HepG2 (cell line): ENCODE results near the gene RMI2. TPM values are rescaled to one million over a fixed set of nuclear protein-coding genes. Genes with fewer than 3 reads are reported as not detected.

Experiments
- KAT8 ChIP-seq: IDR thresholded peaks from 2 replicates; pipeline ENCODE4 v1.6.1; 2016; ENCODE audit warnings: missing genetic modification reagents, missing compliant biosample characterization
- KLF15 ChIP-seq: sonication (generic); formaldehyde crosslinking; IDR thresholded peaks from 2 replicates; pipeline ENCODE4 v1.8.1; 2023; ENCODE audit warnings: borderline replicate concordance, mild to moderate bottlenecking, inconsistent platforms, missing genetic modification reagents, mixed read lengths
- NCOA1 ChIP-seq: sonication (generic); formaldehyde crosslinking; IDR thresholded peaks from 2 replicates; pipeline ENCODE4 v1.9.0; 2021; ENCODE audit warnings: missing genetic modification reagents
- NFIB ChIP-seq: sonication (generic); formaldehyde crosslinking; IDR thresholded peaks from 2 replicates; pipeline ENCODE4 v1.9.0; 2021; ENCODE audit warnings: missing genetic modification reagents, mild to moderate bottlenecking, borderline replicate concordance
- NR2C2 ChIP-seq: sonication (generic); formaldehyde crosslinking; IDR thresholded peaks from 2 replicates; pipeline ENCODE4 v1.4.0; 2020; ENCODE audit warnings: missing genetic modification reagents, mild to moderate bottlenecking, moderate library complexity, borderline replicate concordance
- RARG ChIP-seq: sonication (generic); formaldehyde crosslinking; IDR thresholded peaks from 2 replicates; pipeline ENCODE4 v1.4.0; 2020; ENCODE audit warnings: low read depth, mild to moderate bottlenecking, missing genetic modification reagents
- STAT6 ChIP-seq: sonication (generic); formaldehyde crosslinking; IDR thresholded peaks from 2 replicates; pipeline ENCODE4 v1.4.0; 2020; ENCODE audit warnings: missing genetic modification reagents, mild to moderate bottlenecking, borderline replicate concordance
- ZNF142 ChIP-seq: sonication (generic); formaldehyde crosslinking; IDR thresholded peaks from 2 replicates; pipeline ENCODE4 v1.4.0; 2020; ENCODE audit warnings: missing genetic modification reagents
- ZNF180 ChIP-seq: sonication (generic); formaldehyde crosslinking; IDR thresholded peaks from 2 replicates; pipeline ENCODE4 v1.4.0; 2020; ENCODE audit warnings: low read depth, missing genetic modification reagents, borderline replicate concordance
- ZNF260 ChIP-seq: sonication (generic); formaldehyde crosslinking; IDR thresholded peaks from 2 replicates; pipeline ENCODE4 v1.4.0; 2020; ENCODE audit warnings: missing genetic modification reagents, low read depth, mild to moderate bottlenecking, borderline replicate concordance
- ZNF44 ChIP-seq: sonication (generic); formaldehyde crosslinking; IDR thresholded peaks from 2 replicates; pipeline ENCODE4 v1.5.1; 2020; ENCODE audit warnings: mild to moderate bottlenecking, missing genetic modification reagents
- ZNF720 ChIP-seq: sonication (generic); formaldehyde crosslinking; IDR thresholded peaks from 2 replicates; pipeline ENCODE4 v1.4.0; 2020; ENCODE audit warnings: missing genetic modification reagents
- ZNF740 ChIP-seq: sonication (generic); formaldehyde crosslinking; IDR thresholded peaks from 2 replicates; pipeline ENCODE4 v1.4.0; 2020; ENCODE audit warnings: missing genetic modification reagents
- ZNF891 ChIP-seq: sonication (generic); formaldehyde crosslinking; IDR thresholded peaks from 2 replicates; pipeline ENCODE4 v1.5.0; 2020; ENCODE audit warnings: mild to moderate bottlenecking, missing genetic modification reagents
- polyA plus RNA-seq, 8 experiments: library from polyadenylated mRNA; depleted of rRNA in 3 of 8; stranded (reverse) in 7 of 8; unstranded in 1 of 8; fragments of >200 nt; fragmentation: Illumina TruSeq in 4 of 8; extraction: Trizol in 4 of 8; gene quantifications; 2 replicates each; pipeline versions ENCODE4 v1.2.1 to v1.2.3, GENCODE V29; 2011 to 2016; ENCODE audit warnings: low read depth in 4 of 8, missing spikeins in 1 of 8, mixed read lengths in 1 of 8; ENCODE audit not compliant: insufficient read depth in 1 of 8
- total RNA-seq, 5 experiments: library from RNA; depleted of rRNA; stranded (reverse); fragments of >200 nt; fragmentation: Illumina TruSeq; extraction: Trizol; gene quantifications; 2 replicates each; pipeline ENCODE4 v1.2.3, GENCODE V29; 2016; ENCODE audit warnings: low read depth in 1 of 5
- TF ChIP-seq, protein P1 (sequence below): sonication (generic); formaldehyde crosslinking; IDR thresholded peaks from 2 replicates; pipeline ENCODE4 v1.5.0; 2020; ENCODE audit warnings: mild to moderate bottlenecking, missing genetic modification reagents

RMI2 gene
- total and polyA plus RNA-seq, 2 of the 13 experiments (the other 11 are each of a cell fraction or from before 2014, with no cell fraction given) = 24.5 to 55.7 TPM

DNA sequence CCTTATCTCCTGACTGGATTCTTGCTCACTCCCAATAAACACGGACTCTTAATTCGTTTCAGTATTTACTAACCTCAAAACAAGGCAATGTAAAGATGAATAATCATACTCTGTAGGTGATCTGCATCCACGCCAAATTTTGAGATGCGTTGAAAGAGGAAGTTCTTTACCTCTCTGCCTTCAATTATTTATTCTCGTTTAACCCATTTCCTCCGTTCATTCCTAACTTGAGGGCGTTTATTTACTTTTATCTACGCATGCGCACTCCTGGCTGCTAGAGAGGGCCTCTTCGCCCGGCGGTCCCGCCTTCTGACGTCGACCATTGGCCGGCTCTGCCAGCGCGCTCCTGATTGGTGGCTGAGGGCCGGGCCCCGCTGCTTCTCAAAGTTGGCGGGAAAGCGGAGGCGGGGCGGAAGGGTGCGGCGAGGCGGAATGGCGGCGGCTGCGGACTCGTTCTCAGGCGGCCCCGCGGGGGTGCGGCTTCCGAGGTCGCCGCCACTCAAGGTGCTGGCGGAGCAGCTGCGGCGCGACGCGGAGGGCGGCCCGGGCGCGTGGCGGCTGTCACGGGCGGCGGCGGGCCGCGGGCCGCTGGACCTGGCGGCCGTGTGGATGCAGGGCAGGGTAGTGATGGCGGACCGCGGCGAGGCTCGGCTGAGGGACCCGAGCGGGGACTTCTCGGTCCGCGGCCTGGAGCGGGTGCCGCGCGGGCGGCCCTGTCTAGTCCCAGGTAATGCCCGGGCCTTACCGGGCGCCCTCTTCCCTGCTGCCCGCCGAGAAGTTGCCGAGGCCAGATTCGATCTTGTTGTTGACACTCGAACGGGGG lies at the start of gene RMI2 (continued):
- TF ChIP-seq STAT6 (no peak), NCOA1 (no peak), RARG (no peak), ZNF44 (CRISPR knock-in tag) (no peak), NR2C2 (CRISPR knock-in tag) (no peak), NFIB (CRISPR knock-in tag) (no peak), ZNF720 (CRISPR knock-in tag) (no peak), KAT8 (CRISPR knock-in tag) (peak; percentile 90), ZNF740 (CRISPR knock-in tag) (peak; percentile 69), KLF15 (CRISPR knock-in tag) (peak; percentile 29), ZNF180 (CRISPR knock-in tag) (no peak; the same call in 1 of the 2 replicates), ZNF260 (CRISPR knock-in tag) (no peak), ZNF891 (CRISPR knock-in tag) (no peak), ZNF142 (CRISPR knock-in tag) (peak; percentile 87)
- TF ChIP-seq, protein P1, sequence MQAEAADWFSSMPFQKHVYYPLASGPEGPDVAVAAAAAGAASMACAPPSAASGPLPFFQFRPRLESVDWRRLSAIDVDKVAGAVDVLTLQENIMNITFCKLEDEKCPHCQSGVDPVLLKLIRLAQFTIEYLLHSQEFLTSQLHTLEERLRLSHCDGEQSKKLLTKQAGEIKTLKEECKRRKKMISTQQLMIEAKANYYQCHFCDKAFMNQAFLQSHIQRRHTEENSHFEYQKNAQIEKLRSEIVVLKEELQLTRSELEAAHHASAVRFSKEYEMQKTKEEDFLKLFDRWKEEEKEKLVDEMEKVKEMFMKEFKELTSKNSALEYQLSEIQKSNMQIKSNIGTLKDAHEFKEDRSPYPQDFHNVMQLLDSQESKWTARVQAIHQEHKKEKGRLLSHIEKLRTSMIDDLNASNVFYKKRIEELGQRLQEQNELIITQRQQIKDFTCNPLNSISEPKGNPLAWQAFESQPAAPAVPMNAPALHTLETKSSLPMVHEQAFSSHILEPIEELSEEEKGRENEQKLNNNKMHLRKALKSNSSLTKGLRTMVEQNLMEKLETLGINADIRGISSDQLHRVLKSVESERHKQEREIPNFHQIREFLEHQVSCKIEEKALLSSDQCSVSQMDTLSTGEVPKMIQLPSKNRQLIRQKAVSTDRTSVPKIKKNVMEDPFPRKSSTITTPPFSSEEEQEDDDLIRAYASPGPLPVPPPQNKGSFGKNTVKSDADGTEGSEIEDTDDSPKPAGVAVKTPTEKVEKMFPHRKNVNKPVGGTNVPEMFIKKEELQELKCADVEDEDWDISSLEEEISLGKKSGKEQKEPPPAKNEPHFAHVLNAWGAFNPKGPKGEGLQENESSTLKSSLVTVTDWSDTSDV (CRISPR knock-in tag) = no peak
